Measurements from ENCODE around the gene ICAM1.

- TF ChIP-seq MAX (IDR thresholded peaks at IDR 0.05; ENCODE audit: low read depth): no peak
- TF ChIP-seq CTCF (IDR thresholded peaks at IDR 0.05): no peak
- TF ChIP-seq SMC3 (IDR thresholded peaks at IDR 0.05; ENCODE audit: low read depth, low read length): no peak
- TF ChIP-seq EP300 (IDR thresholded peaks at IDR 0.05; ENCODE audit: borderline replicate concordance in 1 of 2, low read depth in 1 of 2, low read length in 1 of 2): no peak
- TF ChIP-seq YY1 (IDR thresholded peaks at IDR 0.05; ENCODE audit: low read depth): no peak
- TF ChIP-seq TAF1 (IDR thresholded peaks at IDR 0.05; ENCODE audit: borderline replicate concordance, low read depth, low read length): no peak
- TF ChIP-seq MEF2A (IDR thresholded peaks at IDR 0.05; ENCODE audit: borderline replicate concordance, low read depth): no peak
- no peak for TF ChIP-seq GABPA (IDR thresholded peaks at IDR 0.05; ENCODE audit: low read depth)
- TF ChIP-seq MXI1 (IDR thresholded peaks at IDR 0.05; ENCODE audit: low read depth, low read length): no peak
- no peak for TF ChIP-seq RAD21 (IDR thresholded peaks at IDR 0.05; ENCODE audit: low read length)
- TF ChIP-seq PBX3 (IDR thresholded peaks at IDR 0.05): no peak
Observed at GRCh38 chr19:10285393-10285792, 14.5 kb downstream of the ICAM1 start.
